HCT116 (cell line): ENCODE data around the gene ASPA. TPM values are rescaled to one million over a fixed set of nuclear protein-coding genes. Genes with fewer than 3 reads are reported as not detected.

Experiments
- ATAC-seq: fragments of 200-7000 bp; cut with Tn5 transposase; 2 replicates; pipeline ENCODE4 v1.9.1; 2020; ENCODE audit warnings: mild to moderate bottlenecking, moderate library complexity
- BruUV-seq: library from RNA; stranded (reverse); fragments of 400-500 nt; replicated peaks from 2 replicates; lab custom pipeline; 2021; lab: Mats Ljungman, UMichigan
- CTCF ChIA-PET: fragments of 300-600 bp; sonication (Branson Sonifier 250); formaldehyde crosslinking; loops from one replicate; lab custom pipeline; 2021; ENCODE audit warnings: antibody characterized with exemption; lab: Charles Lee
- POLR2A ChIA-PET: fragments of 300-600, 350-600 bp; sonication (Branson Sonifier 250); formaldehyde crosslinking; loops from one replicate; lab custom pipeline; 2021; ENCODE audit warnings: antibody characterized with exemption; lab: Charles Lee
- RAD21 ChIA-PET, 2 experiments: fragments of 300-600 bp; sonication (Branson Sonifier 250); formaldehyde crosslinking; loops; one replicate each; lab custom pipeline; 2023; ENCODE audit warnings: low total read pairs in 2 of 2; ENCODE audit not compliant: uncharacterized antibody in 2 of 2, unreplicated experiment in 2 of 2, low non-redundant PET in 1 of 2; lab: Charles Lee
- DNase-seq: peaks from one replicate; pipeline ENCODE4 v3.0.0-alpha.2; 2010; ENCODE audit warnings: low read depth, low spot score
- H2AFZ ChIP-seq: fragments of 200-600 bp; shearing (Covaris generic), sonication (generic); 2 replicates; pipeline ENCODE4 v1.6.1; 2017; ENCODE audit warnings: low read depth, mixed run types, mixed read lengths, antibody characterized with exemption, low read length; ENCODE audit not compliant: poor library complexity, severe bottlenecking
- H3K27ac ChIP-seq: 2 replicates; pipeline ENCODE4 v1.5.1; 2012; ENCODE audit warnings: low read depth, low read length
- H3K27me3 ChIP-seq: fragments of 200-600 bp; sonication (generic); 2 replicates; pipeline ENCODE4 v1.6.1; 2016; ENCODE audit warnings: mixed run types, low read length, mixed read lengths; ENCODE audit not compliant: insufficient read depth
- H3K36me3 ChIP-seq, 2 experiments: fragments of 200-500 bp in 1 of 2; fragments of 200-600 bp in 1 of 2; sonication (Bioruptor generic) in 1 of 2; sonication (generic) in 1 of 2; 2 replicates each; pipeline versions ENCODE4 v1.5.1 to v1.6.1; 2014 to 2016; ENCODE audit warnings: low read length in 2 of 2, inconsistent platforms in 1 of 2, mixed read lengths in 1 of 2, mixed run types in 1 of 2; ENCODE audit not compliant: insufficient read depth in 2 of 2, control insufficient read depth in 1 of 2
- H3K4me1 ChIP-seq, 2 experiments: fragments of 200-600 bp in 1 of 2; sonication (generic) in 1 of 2; 2 replicates each; pipeline versions ENCODE4 v1.5.1 to v1.6.1; 2012 to 2017; ENCODE audit warnings: low read length in 2 of 2, inconsistent platforms in 1 of 2, mild to moderate bottlenecking in 1 of 2, mixed read lengths in 1 of 2, mixed run types in 1 of 2, moderate library complexity in 1 of 2; ENCODE audit not compliant: insufficient read depth in 2 of 2, control insufficient read depth in 1 of 2
- H3K4me2 ChIP-seq: fragments of 200-600 bp; sonication (generic); 2 replicates; pipeline ENCODE4 v1.6.1; 2017; ENCODE audit warnings: mixed run types, low read length, mixed read lengths
- H3K4me3 ChIP-seq, 2 experiments: fragments of 200-600 bp in 1 of 2; sonication (generic) in 1 of 2; replicated peaks in 1 of 2; 2 replicates each; pipeline ENCODE4 v1.5.1; 2011 to 2016; ENCODE audit warnings: low read length in 2 of 2, control low read depth in 1 of 2, low read depth in 1 of 2, mild to moderate bottlenecking in 1 of 2, mixed read lengths in 1 of 2, mixed run types in 1 of 2
- H3K79me2 ChIP-seq: fragments of 200-600 bp; sonication (generic); 2 replicates; pipeline ENCODE4 v1.6.1; 2017; ENCODE audit warnings: mild to moderate bottlenecking, mixed run types, low read length, moderate library complexity, mixed read lengths; ENCODE audit not compliant: insufficient read depth
- H3K9ac ChIP-seq: fragments of 200-600 bp; sonication (generic); 2 replicates; pipeline ENCODE4 v1.6.1; 2016; ENCODE audit warnings: low read length, mixed read lengths
- H3K9me2 ChIP-seq: fragments of 200-600 bp; sonication (generic), shearing (Covaris generic); 2 replicates; pipeline ENCODE4 v1.6.1; 2017; ENCODE audit warnings: mixed run types, mild to moderate bottlenecking, moderate library complexity; ENCODE audit not compliant: insufficient read depth
- H3K9me3 ChIP-seq, 2 experiments: fragments of 200-500 bp in 1 of 2; fragments of 200-600 bp in 1 of 2; sonication (Bioruptor generic) in 1 of 2; sonication (generic) in 1 of 2; 2 replicates each; pipeline ENCODE4 v1.6.1; 2014 to 2017; ENCODE audit warnings: low read length in 2 of 2, mixed read lengths in 2 of 2, inconsistent platforms in 1 of 2, low read depth in 1 of 2, mild to moderate bottlenecking in 1 of 2, mixed run types in 1 of 2, moderate library complexity in 1 of 2; ENCODE audit not compliant: control insufficient read depth in 1 of 2, insufficient read depth in 1 of 2
- H4K20me1 ChIP-seq: fragments of 200-600 bp; sonication (generic), shearing (Covaris generic); 2 replicates; pipeline ENCODE4 v1.6.1; 2017; ENCODE audit warnings: mixed run types, mild to moderate bottlenecking, moderate library complexity; ENCODE audit not compliant: insufficient read depth
- CTCF ChIP-seq, 3 experiments: fragments of 200-600 bp in 1 of 3; sonication (generic) in 1 of 3; IDR thresholded peaks in 2 of 3; conservative IDR thresholded peaks in 1 of 3; 2 replicates each; pipeline ENCODE4 v1.5.1; 2012 to 2017; ENCODE audit warnings: low read depth in 2 of 3, low read length in 2 of 3, antibody characterized with exemption in 1 of 3, borderline replicate concordance in 1 of 3, control low read depth in 1 of 3, mild to moderate bottlenecking in 1 of 3, mixed read lengths in 1 of 3, mixed run types in 1 of 3, moderate library complexity in 1 of 3; ENCODE audit not compliant: insufficient read depth in 1 of 3
- ELF1 ChIP-seq: IDR thresholded peaks from 2 replicates; pipeline ENCODE4 v1.6.1; 2012; ENCODE audit warnings: low read depth, borderline replicate concordance
- EZH2 ChIP-seq: fragments of 200-600 bp; sonication (generic); IDR thresholded peaks from 2 replicates; pipeline ENCODE4 v1.6.1; 2017; ENCODE audit warnings: antibody characterized with exemption, mixed run types
- EZH2phosphoT487 ChIP-seq: fragments of 200-600 bp; IDR thresholded peaks from 2 replicates; pipeline ENCODE4 v1.6.1; 2018; ENCODE audit warnings: antibody characterized with exemption, borderline replicate concordance
- JUND ChIP-seq: IDR thresholded peaks from 2 replicates; pipeline ENCODE4 v1.6.1; 2012
- MAX ChIP-seq: IDR thresholded peaks from 2 replicates; pipeline ENCODE4 v1.6.1; 2012
- POLR2A ChIP-seq: IDR thresholded peaks from 2 replicates; pipeline ENCODE4 v1.7.0; 2011; ENCODE audit warnings: borderline replicate concordance; ENCODE audit not compliant: insufficient read depth, insufficient read length; ENCODE audit errors: extremely low read depth
- REST ChIP-seq: IDR thresholded peaks from 2 replicates; pipeline ENCODE4 v1.6.1; 2012; ENCODE audit warnings: low read depth
- SRF ChIP-seq: IDR thresholded peaks from 2 replicates; pipeline ENCODE4 v1.6.1; 2012; ENCODE audit warnings: low read depth
- TCF7L2 ChIP-seq: IDR thresholded peaks from 2 replicates; pipeline ENCODE4 v1.7.0; 2011; ENCODE audit warnings: borderline replicate concordance, inconsistent platforms; ENCODE audit not compliant: insufficient read depth, insufficient read length; ENCODE audit errors: extremely low read depth
- ZFX ChIP-seq: fragments of 450-650 bp; IDR thresholded peaks from 2 replicates; pipeline ENCODE4 v1.6.1; 2017
- ZNF274 ChIP-seq: fragments of 200-500 bp; sonication (Bioruptor generic); IDR thresholded peaks from 2 replicates; pipeline ENCODE4 v1.6.1; 2014; ENCODE audit warnings: mild to moderate bottlenecking, low read depth, low read length, inconsistent platforms
- intact Hi-C: fragments of 100-400 bp; cut with micrococcal nuclease; formaldehyde crosslinking; loops from 2 replicates; pipeline ENCODE4 v1.10.0; 2022
- total RNA-seq: library from RNA; stranded (reverse); gene quantifications from one replicate; pipeline ENCODE4 v1.2.1, GENCODE V29; 2021; ENCODE audit not compliant: unreplicated experiment

ASPA gene
- total RNA-seq, 1 experiment from 2014 or later = not detected

- TF ChIP-seq REST (no peak), ZFX (no peak), EZH2phosphoT487 (no peak), ZNF274 (no peak), EZH2 (no peak), SRF (no peak), POLR2A (no peak), JUND (no peak), MAX (no peak)
- TF ChIP-seq, all 23 proteins: peak for 0
Observed at GRCh38 chr17:3471599-3471998, 4.2 kb upstream of the ASPA start, which contains the start of gene SPATA22 (continued).

- no peaks in the 10 kb centered on the region for H3K36me3 ChIP-seq
- no peaks in the 10 kb centered on the region for H3K4me1 ChIP-seq
- ATAC-seq (no peak), DNase-seq (no peak)
- H2AFZ ChIP-seq = no peak overlapping the region
- no peaks in the 10 kb centered on the region for H3K79me2 ChIP-seq
- TF ChIP-seq TCF7L2 = no peak
- TF ChIP-seq REST = no peak
- TF ChIP-seq ELF1 = no peak
- no peak for TF ChIP-seq CTCF (IDR thresholded peaks at IDR 0.05 in 2 of 3, conservative IDR thresholded peaks at IDR 0.05 in 1 of 3; ENCODE audit: borderline replicate concordance in 1 of 3, insufficient read depth in 1 of 3, low read depth in 2 of 3, low read length in 2 of 3)
- H3K4me3 ChIP-seq = no peak overlapping the region
- POLR2A ChIA-PET = no interaction called here
- H3K9ac ChIP-seq = no peak overlapping the region
- H3K9me3 ChIP-seq = no peaks in the 10 kb centered on the region
- no peak overlapping the region for H3K4me2 ChIP-seq
- CTCF ChIA-PET = no interaction called here
- no peak overlapping the region for H3K27ac ChIP-seq
- intact Hi-C loops = no loop called here
- H3K27me3 ChIP-seq = 0 out of 2 replicates have a peak, but pooled peaks cover 5% of the 10 kb centered on the region
- no TSS peak for BruUV-seq
- H4K20me1 ChIP-seq = no peaks in the 10 kb centered on the region
- RAD21 ChIA-PET = no interaction called here
- H3K9me2 ChIP-seq = no peaks in the 10 kb centered on the region
Observed at GRCh38 chr17:3472137-3472536, 3.7 kb upstream of the ASPA start.
